Measurements from ENCODE around the gene C11orf21. TPM values are rescaled to one million over a fixed set of nuclear protein-coding genes. Genes with fewer than 3 reads are reported as not detected.

The C11orf21 gene
- total RNA-seq, 1 experiment from 2014 or later = 0.09 TPM

- Histone ChIP-seq H3K36me3 (ENCODE audit: control insufficient read depth, insufficient read depth, low read length) (no peaks in the 10 kb centered on the region), H3K4me1 (no peaks in the 10 kb centered on the region), H3K27me3 (replicated peaks; ENCODE audit: control insufficient read depth, insufficient read depth, low read length) (no peaks in the 10 kb centered on the region), H3K9me3 (peaks cover 13% of the 10 kb centered on the region), H3K4me3 (ENCODE audit: low read depth, low read length) (no peak overlapping the region)
- Mint-ChIP-seq H3K4me3 (ENCODE audit: unreplicated experiment) (no peak overlapping the region), H3K27me3 (ENCODE audit: insufficient read depth, unreplicated experiment) (peaks cover 3% of the 10 kb centered on the region), H3K4me1 (ENCODE audit: low read depth, unreplicated experiment) (no peaks in the 10 kb centered on the region), H3K27ac (ENCODE audit: unreplicated experiment) (no peak overlapping the region), H3K36me3 (ENCODE audit: insufficient read depth, unreplicated experiment) (no peaks in the 10 kb centered on the region), H3K9me3 (ENCODE audit: unreplicated experiment) (peaks cover 20% of the 10 kb centered on the region)
- TF ChIP-seq CTCF (IDR thresholded peaks at IDR 0.05; ENCODE audit: insufficient read depth in 1 of 2, low read depth in 1 of 2, low read length in 1 of 2, severe bottlenecking in 1 of 2, unreplicated experiment in 1 of 2) = no peak
- DNase-seq = peak in 1 of 2 experiments; percentile 29
- ChIA-PET CTCF (interaction anchor here (1.8 kb wide), 1 partner anchor 22 kb away, joined by 7 read pairs; no protein-coding TSS in a partner anchor), POLR2A (no interaction called here)
- BruUV-seq (replicated peaks) = no TSS peak
- intact Hi-C loops (cut with micrococcal nuclease; ENCODE audit: unreplicated experiment) = no loop called here
Measured at GRCh38 chr11:2277933-2278523, 23.7 kb downstream of the C11orf21 start.

GRCh38 chr11:2277008-2277346 lies 24.7 kb downstream of the C11orf21 start:
- H3K9me3 Mint-ChIP-seq (ENCODE audit: unreplicated experiment) = peaks cover 12% of the 10 kb centered on the region
- Histone ChIP-seq H3K9me3 (peaks cover 3% of the 10 kb centered on the region; the same call in 1 of the 2 replicates), H3K4me3 (ENCODE audit: low read depth, low read length) (no peak overlapping the region), H3K4me1 (peaks cover 5% of the 10 kb centered on the region; the same call in 1 of the 2 replicates), H3K36me3 (ENCODE audit: control insufficient read depth, insufficient read depth, low read length) (no peaks in the 10 kb centered on the region), H3K27me3 (replicated peaks; ENCODE audit: control insufficient read depth, insufficient read depth, low read length) (no peaks in the 10 kb centered on the region)
- BruUV-seq (replicated peaks) = no TSS peak
- no peaks in the 10 kb centered on the region for H3K36me3 Mint-ChIP-seq (ENCODE audit: insufficient read depth, unreplicated experiment)
- no peak overlapping the region for H3K27ac Mint-ChIP-seq (ENCODE audit: unreplicated experiment)
- no peaks in the 10 kb centered on the region for H3K4me1 Mint-ChIP-seq (ENCODE audit: low read depth, unreplicated experiment)
- POLR2A ChIA-PET = no interaction called here
- CTCF ChIA-PET = interaction anchor here (1.8 kb wide), 1 partner anchor 23 kb away, joined by 7 read pairs; no protein-coding TSS in a partner anchor
- intact Hi-C loops (cut with micrococcal nuclease; ENCODE audit: unreplicated experiment) = no loop called here
- H3K4me3 Mint-ChIP-seq (ENCODE audit: unreplicated experiment) = no peak overlapping the region
- no peak for TF ChIP-seq CTCF (IDR thresholded peaks at IDR 0.05; ENCODE audit: insufficient read depth in 1 of 2, low read depth in 1 of 2, low read length in 1 of 2, severe bottlenecking in 1 of 2, unreplicated experiment in 1 of 2)
- DNase-seq = no peak
- peaks cover 3% of the 10 kb centered on the region for H3K27me3 Mint-ChIP-seq (ENCODE audit: insufficient read depth, unreplicated experiment)

GRCh38 chr11:2276280-2277007 lies 25.3 kb downstream of the C11orf21 start:
- POLR2A ChIA-PET = no interaction called here

More at GRCh38 chr11:2276280-2277007, 25.3 kb downstream of the C11orf21 start:
- H3K36me3 ChIP-seq (ENCODE audit: control insufficient read depth, insufficient read depth, low read length) = no peaks in the 10 kb centered on the region
- DNase-seq = no peak
- TF ChIP-seq CTCF (IDR thresholded peaks at IDR 0.05; ENCODE audit: insufficient read depth in 1 of 2, low read depth in 1 of 2, low read length in 1 of 2, severe bottlenecking in 1 of 2, unreplicated experiment in 1 of 2) = no peak
- no peaks in the 10 kb centered on the region for H3K36me3 Mint-ChIP-seq (ENCODE audit: insufficient read depth, unreplicated experiment)
- H3K4me1 Mint-ChIP-seq (ENCODE audit: low read depth, unreplicated experiment) = no peaks in the 10 kb centered on the region
- H3K9me3 ChIP-seq = no peaks in the 10 kb centered on the region
- intact Hi-C loops (cut with micrococcal nuclease; ENCODE audit: unreplicated experiment) = no loop called here
- H3K4me3 Mint-ChIP-seq (ENCODE audit: unreplicated experiment) = no peak overlapping the region
- CTCF ChIA-PET = interaction anchor here (1.8 kb wide), 1 partner anchor 23 kb away, joined by 7 read pairs; no protein-coding TSS in a partner anchor
- BruUV-seq (replicated peaks) = no TSS peak
- no peaks in the 10 kb centered on the region for H3K27me3 ChIP-seq (replicated peaks; ENCODE audit: control insufficient read depth, insufficient read depth, low read length)
- peaks cover 10% of the 10 kb centered on the region; the same call in 1 of the 2 replicates for H3K4me1 ChIP-seq
- H3K27ac Mint-ChIP-seq (ENCODE audit: unreplicated experiment) = no peak overlapping the region
- peaks cover 10% of the 10 kb centered on the region for H3K9me3 Mint-ChIP-seq (ENCODE audit: unreplicated experiment)
- H3K27me3 Mint-ChIP-seq (ENCODE audit: insufficient read depth, unreplicated experiment) = peaks cover 3% of the 10 kb centered on the region
- H3K4me3 ChIP-seq (ENCODE audit: low read depth, low read length) = no peak overlapping the region

Data from Caco-2 (cell line).